GM12892 (cell line): Measurements from ENCODE around the gene C1QL1.

Source experiments
- POLR2A ChIP-seq: IDR thresholded peaks from 2 replicates; pipeline ENCODE4 v1.6.1; 2011; ENCODE audit warnings: low read depth, low read length, control low read depth
- POLR2AphosphoS5 ChIP-seq: IDR thresholded peaks from 2 replicates; pipeline ENCODE4 v1.6.1; 2011; ENCODE audit warnings: low read depth, low read length, control low read depth
- TAF1 ChIP-seq: IDR thresholded peaks from 2 replicates; pipeline ENCODE4 v1.6.1; 2011; ENCODE audit warnings: low read depth, mild to moderate bottlenecking, control low read depth, low read length, borderline replicate concordance

- TF ChIP-seq POLR2A (no peak), POLR2AphosphoS5 (no peak), TAF1 (no peak)
Observed at GRCh38 chr17:44988044-44988942, 20.2 kb upstream of the C1QL1 start.
